ENCODE data around the gene FSCN2.

The FSCN2 gene

GRCh38 chr17:81564778-81565177 is 36.6 kb downstream of the FSCN2 start:
- no peak for DNase-seq (ENCODE audit: extremely low read depth, insufficient read length)
- Histone ChIP-seq H3K27me3 (replicated peaks; ENCODE audit: control insufficient read depth, insufficient read depth, low read length) (no peaks in the 10 kb centered on the region), H3K4me3 (replicated peaks; ENCODE audit: low read depth, low read length) (no peak overlapping the region), H3K36me3 (ENCODE audit: control insufficient read depth, insufficient read depth, low read length) (peaks cover 30% of the 10 kb centered on the region)
- TF ChIP-seq, protein P1, sequence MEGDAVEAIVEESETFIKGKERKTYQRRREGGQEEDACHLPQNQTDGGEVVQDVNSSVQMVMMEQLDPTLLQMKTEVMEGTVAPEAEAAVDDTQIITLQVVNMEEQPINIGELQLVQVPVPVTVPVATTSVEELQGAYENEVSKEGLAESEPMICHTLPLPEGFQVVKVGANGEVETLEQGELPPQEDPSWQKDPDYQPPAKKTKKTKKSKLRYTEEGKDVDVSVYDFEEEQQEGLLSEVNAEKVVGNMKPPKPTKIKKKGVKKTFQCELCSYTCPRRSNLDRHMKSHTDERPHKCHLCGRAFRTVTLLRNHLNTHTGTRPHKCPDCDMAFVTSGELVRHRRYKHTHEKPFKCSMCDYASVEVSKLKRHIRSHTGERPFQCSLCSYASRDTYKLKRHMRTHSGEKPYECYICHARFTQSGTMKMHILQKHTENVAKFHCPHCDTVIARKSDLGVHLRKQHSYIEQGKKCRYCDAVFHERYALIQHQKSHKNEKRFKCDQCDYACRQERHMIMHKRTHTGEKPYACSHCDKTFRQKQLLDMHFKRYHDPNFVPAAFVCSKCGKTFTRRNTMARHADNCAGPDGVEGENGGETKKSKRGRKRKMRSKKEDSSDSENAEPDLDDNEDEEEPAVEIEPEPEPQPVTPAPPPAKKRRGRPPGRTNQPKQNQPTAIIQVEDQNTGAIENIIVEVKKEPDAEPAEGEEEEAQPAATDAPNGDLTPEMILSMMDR (IDR thresholded peaks at IDR 0.05; ENCODE audit: insufficient read depth, low read length, poor library complexity, severe bottlenecking) = no peak

DNA sequence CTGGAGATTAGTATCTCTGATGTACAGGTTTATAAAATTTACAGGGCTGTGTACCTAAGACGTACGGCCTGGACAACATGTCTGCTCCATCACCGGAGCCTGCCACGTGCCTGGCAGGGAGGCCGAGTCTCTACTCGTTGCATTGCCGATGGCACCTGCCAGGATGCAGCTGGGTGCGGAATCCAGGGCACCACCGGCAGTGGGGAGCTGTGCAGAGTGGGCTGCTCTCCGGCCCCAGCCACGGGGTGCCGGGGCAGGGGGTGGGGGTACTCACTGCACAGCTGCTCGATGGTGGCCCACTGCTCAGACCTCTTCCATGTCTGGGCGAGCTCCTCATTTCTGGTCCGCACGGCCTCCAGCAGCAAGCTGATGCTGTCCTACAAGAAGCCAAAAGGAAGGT is 37.1 kb downstream of the FSCN2 start:
- H3K27me3 ChIP-seq (replicated peaks; ENCODE audit: control insufficient read depth, insufficient read depth, low read length) = no peaks in the 10 kb centered on the region
- DNase-seq (ENCODE audit: extremely low read depth, insufficient read length) = no peak
- H3K36me3 ChIP-seq (ENCODE audit: control insufficient read depth, insufficient read depth, low read length) = peaks cover 34% of the 10 kb centered on the region
- no peak overlapping the region for H3K4me3 ChIP-seq (replicated peaks; ENCODE audit: low read depth, low read length)
- TF ChIP-seq, protein P1 (IDR thresholded peaks at IDR 0.05; ENCODE audit: insufficient read depth, low read length, poor library complexity, severe bottlenecking) = no peak

GRCh38 chr17:81566461-81567126 is 38.4 kb downstream of the FSCN2 start:
- DNase-seq (ENCODE audit: extremely low read depth, insufficient read length) = no peak
- peaks cover 46% of the 10 kb centered on the region for H3K36me3 ChIP-seq (ENCODE audit: control insufficient read depth, insufficient read depth, low read length)

DNA sequence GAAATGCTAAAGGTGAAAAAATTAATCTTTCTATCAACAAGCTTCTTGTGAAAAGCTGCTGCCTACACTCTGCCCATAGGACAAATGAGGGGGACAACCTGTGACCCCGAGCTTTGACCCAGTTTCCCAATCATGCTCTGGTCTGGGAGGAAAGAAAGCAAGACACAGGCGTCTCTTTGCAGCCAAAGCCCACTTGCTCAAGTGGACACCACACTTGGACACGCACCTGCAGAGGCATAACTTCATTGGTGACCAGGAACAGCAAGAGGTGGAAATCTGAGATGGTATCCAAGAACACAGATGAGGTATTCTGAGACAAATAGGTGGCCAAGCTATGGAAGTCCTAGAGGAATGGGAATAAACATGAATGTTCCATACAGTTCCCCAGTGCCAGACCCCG is 39.0 kb downstream of the FSCN2 start:
- Histone ChIP-seq H3K4me3 (replicated peaks; ENCODE audit: low read depth, low read length) (no peak overlapping the region), H3K27me3 (replicated peaks; ENCODE audit: control insufficient read depth, insufficient read depth, low read length) (no peaks in the 10 kb centered on the region), H3K36me3 (ENCODE audit: control insufficient read depth, insufficient read depth, low read length) (peaks cover 48% of the 10 kb centered on the region)
- DNase-seq (ENCODE audit: extremely low read depth, insufficient read length) = no peak
- TF ChIP-seq, protein P1 (IDR thresholded peaks at IDR 0.05; ENCODE audit: insufficient read depth, low read length, poor library complexity, severe bottlenecking) = no peak

More at GRCh38 chr17:81566461-81567126, 38.4 kb downstream of the FSCN2 start:
- TF ChIP-seq, protein P1 (IDR thresholded peaks at IDR 0.05; ENCODE audit: insufficient read depth, low read length, poor library complexity, severe bottlenecking) = no peak
- H3K27me3 ChIP-seq (replicated peaks; ENCODE audit: control insufficient read depth, insufficient read depth, low read length) = no peaks in the 10 kb centered on the region
- no peak overlapping the region for H3K4me3 ChIP-seq (replicated peaks; ENCODE audit: low read depth, low read length)

GRCh38 chr17:81568416-81568815 is 40.2 kb downstream of the FSCN2 start:
- H3K36me3 ChIP-seq (ENCODE audit: control insufficient read depth, insufficient read depth, low read length) = peaks cover 51% of the 10 kb centered on the region
- no peak overlapping the region for H3K4me3 ChIP-seq (replicated peaks; ENCODE audit: low read depth, low read length)
- no peak for DNase-seq (ENCODE audit: extremely low read depth, insufficient read length)
- TF ChIP-seq, protein P1 (IDR thresholded peaks at IDR 0.05; ENCODE audit: insufficient read depth, low read length, poor library complexity, severe bottlenecking) = no peak
- no peaks in the 10 kb centered on the region for H3K27me3 ChIP-seq (replicated peaks; ENCODE audit: control insufficient read depth, insufficient read depth, low read length)
